ENCODE results near the gene LPXN.

DNA sequence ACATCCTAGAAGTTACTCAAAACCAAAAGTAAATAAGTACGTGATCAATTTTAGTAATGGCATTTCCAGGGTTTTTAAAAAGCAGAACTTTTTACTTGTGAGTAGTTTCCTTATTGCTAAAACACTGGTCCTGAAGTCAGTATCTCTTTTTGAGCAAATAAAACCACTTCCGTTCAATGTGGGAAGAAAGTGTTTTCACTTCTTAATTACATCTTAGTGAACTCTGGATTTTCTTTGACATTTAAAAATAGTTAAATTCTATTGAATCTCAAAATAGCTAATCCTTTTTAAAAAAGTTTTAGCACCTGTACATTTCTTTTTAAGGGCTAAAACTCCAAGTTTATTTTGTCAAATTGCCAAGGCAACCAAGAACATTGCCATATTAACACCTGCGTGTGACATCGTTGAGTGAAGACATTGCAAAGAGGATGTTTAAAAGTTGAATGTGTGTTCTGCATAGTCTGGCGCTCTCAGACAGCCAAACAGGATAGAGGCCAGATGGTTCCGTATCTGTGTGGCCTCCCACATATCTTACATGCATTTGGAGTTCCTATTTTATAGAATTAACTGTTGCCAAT lies 50.5 kb downstream of the LPXN start:
- TF ChIP-seq, protein P1, sequence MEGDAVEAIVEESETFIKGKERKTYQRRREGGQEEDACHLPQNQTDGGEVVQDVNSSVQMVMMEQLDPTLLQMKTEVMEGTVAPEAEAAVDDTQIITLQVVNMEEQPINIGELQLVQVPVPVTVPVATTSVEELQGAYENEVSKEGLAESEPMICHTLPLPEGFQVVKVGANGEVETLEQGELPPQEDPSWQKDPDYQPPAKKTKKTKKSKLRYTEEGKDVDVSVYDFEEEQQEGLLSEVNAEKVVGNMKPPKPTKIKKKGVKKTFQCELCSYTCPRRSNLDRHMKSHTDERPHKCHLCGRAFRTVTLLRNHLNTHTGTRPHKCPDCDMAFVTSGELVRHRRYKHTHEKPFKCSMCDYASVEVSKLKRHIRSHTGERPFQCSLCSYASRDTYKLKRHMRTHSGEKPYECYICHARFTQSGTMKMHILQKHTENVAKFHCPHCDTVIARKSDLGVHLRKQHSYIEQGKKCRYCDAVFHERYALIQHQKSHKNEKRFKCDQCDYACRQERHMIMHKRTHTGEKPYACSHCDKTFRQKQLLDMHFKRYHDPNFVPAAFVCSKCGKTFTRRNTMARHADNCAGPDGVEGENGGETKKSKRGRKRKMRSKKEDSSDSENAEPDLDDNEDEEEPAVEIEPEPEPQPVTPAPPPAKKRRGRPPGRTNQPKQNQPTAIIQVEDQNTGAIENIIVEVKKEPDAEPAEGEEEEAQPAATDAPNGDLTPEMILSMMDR (IDR thresholded peaks at IDR 0.05 in 4 of 5, conservative IDR thresholded peaks at IDR 0.05 in 1 of 5) = no peak
- no peak for TF ChIP-seq POLR2A (IDR thresholded peaks at IDR 0.05)
